ENCODE results near the gene SNRPB2.

- TF ChIP-seq, protein P1, sequence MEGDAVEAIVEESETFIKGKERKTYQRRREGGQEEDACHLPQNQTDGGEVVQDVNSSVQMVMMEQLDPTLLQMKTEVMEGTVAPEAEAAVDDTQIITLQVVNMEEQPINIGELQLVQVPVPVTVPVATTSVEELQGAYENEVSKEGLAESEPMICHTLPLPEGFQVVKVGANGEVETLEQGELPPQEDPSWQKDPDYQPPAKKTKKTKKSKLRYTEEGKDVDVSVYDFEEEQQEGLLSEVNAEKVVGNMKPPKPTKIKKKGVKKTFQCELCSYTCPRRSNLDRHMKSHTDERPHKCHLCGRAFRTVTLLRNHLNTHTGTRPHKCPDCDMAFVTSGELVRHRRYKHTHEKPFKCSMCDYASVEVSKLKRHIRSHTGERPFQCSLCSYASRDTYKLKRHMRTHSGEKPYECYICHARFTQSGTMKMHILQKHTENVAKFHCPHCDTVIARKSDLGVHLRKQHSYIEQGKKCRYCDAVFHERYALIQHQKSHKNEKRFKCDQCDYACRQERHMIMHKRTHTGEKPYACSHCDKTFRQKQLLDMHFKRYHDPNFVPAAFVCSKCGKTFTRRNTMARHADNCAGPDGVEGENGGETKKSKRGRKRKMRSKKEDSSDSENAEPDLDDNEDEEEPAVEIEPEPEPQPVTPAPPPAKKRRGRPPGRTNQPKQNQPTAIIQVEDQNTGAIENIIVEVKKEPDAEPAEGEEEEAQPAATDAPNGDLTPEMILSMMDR (conservative IDR thresholded peaks at IDR 0.05) = no peak
- TF ChIP-seq ZFX (IDR thresholded peaks at IDR 0.05) = no peak
Measured at GRCh38 chr20:16714751-16715150, 15.1 kb upstream of the SNRPB2 start.

Data from C4-2B (cell line).